Transverse colon (tissue), 4 donors: Measurements from ENCODE around the gene ATAD1. TPM values are rescaled to one million over a fixed set of nuclear protein-coding genes. Genes with fewer than 3 reads are reported as not detected.

Source experiments
- DNase-seq: peaks from one replicate; pipeline ENCODE4 v3.0.0-alpha.2; 2019
- H3K27ac ChIP-seq, 4 donors: fragments of 200-600 bp; sonication (generic); 2 replicates each; pipeline ENCODE4 v1.5.1; 2016 to 2018; ENCODE audit warnings: inconsistent platforms in 4 of 4
- H3K27me3 ChIP-seq: fragments of 200-600 bp; sonication (generic); 2 replicates; pipeline ENCODE4 v1.5.1; 2017; ENCODE audit warnings: inconsistent platforms
- H3K36me3 ChIP-seq, 4 donors: fragments of 200-600 bp; sonication (generic); 2 replicates each; pipeline ENCODE4 v1.5.1; 2017 to 2019; ENCODE audit warnings: inconsistent platforms in 4 of 4
- H3K4me1 ChIP-seq, 4 donors: fragments of 200-600 bp; sonication (generic); 2 replicates each; pipeline ENCODE4 v1.5.1; 2017 to 2020; ENCODE audit warnings: inconsistent platforms in 4 of 4
- H3K4me3 ChIP-seq, 4 donors: fragments of 200-600 bp; sonication (generic); 1 replicate in 1 of 4; 2 replicates in 3 of 4; pipeline versions ENCODE4 v1.5.1 to v1.6.1; 2017 to 2019; ENCODE audit warnings: inconsistent platforms in 4 of 4
- H3K9me3 ChIP-seq, 2 donors: fragments of 200-600 bp; sonication (generic); 2 replicates each; pipeline ENCODE4 v1.5.1; 2017 to 2019; ENCODE audit warnings: inconsistent platforms in 2 of 2
- EP300 ChIP-seq: sonication (generic); formaldehyde crosslinking; IDR thresholded peaks from one replicate; pipeline ENCODE4 v1.6.1; 2017; ENCODE audit warnings: antibody characterized with exemption, low read depth
- POLR2A ChIP-seq: fragments of 450-650 bp; IDR thresholded peaks from one replicate; pipeline ENCODE4 v1.6.1; 2016; ENCODE audit warnings: antibody characterized with exemption, mild to moderate bottlenecking, moderate library complexity
- POLR2AphosphoS5 ChIP-seq, 3 donors: sonication (generic); formaldehyde crosslinking; IDR thresholded peaks; one replicate each; pipeline ENCODE4 v1.6.1; 2016; ENCODE audit warnings: antibody characterized with exemption in 3 of 3
- WGBS, 2 donors: methylation state at CpG; one replicate each; pipeline ENCODE4 v1.1.5; 2018; ENCODE audit warnings: low coverage in 1 of 2; 5-methylcytosine and 5-hydroxymethylcytosine counted together
- in situ Hi-C, 4 donors: fragments of 200-750 bp; cut with MboI; loops; one replicate each; pipeline versions ENCODE4 v1.15.0 to v1.15.1; 2017; ENCODE audit warnings: low sequenced_read_pairs in 3 of 4, low pct_ligation_motif_present in 1 of 4, low pct_unique_long_range_greater_than_20kb in 1 of 4
- intact Hi-C: fragments of 100-400 bp; cut with DNase I; formaldehyde crosslinking; loops from one replicate; pipeline ENCODE4 v1.15.1; 2023; ENCODE audit warnings: low total_unique reads
- total RNA-seq, 4 donors: library from RNA; depleted of rRNA; stranded (reverse); fragments of >200 nt; gene quantifications; one replicate each; pipeline ENCODE4 v1.1.0, GENCODE V29; 2016
- TF ChIP-seq, protein P1 (sequence below), 5 experiments: fragments of 200-600 bp in 3 of 5; fragments of 450-650 bp in 2 of 5; sonication (generic) in 3 of 5; IDR thresholded peaks; 1 replicate in 2 of 5; 2 replicates in 3 of 5; pipeline ENCODE4 v1.5.1; 2016 to 2017; ENCODE audit warnings: antibody characterized with exemption in 5 of 5, inconsistent platforms in 3 of 5, mild to moderate bottlenecking in 2 of 5, moderate library complexity in 1 of 5

Gene ATAD1
- total RNA-seq, 4 donors from 2014 or later: 8.6 to 43.5 (median 35.8) TPM

DNA sequence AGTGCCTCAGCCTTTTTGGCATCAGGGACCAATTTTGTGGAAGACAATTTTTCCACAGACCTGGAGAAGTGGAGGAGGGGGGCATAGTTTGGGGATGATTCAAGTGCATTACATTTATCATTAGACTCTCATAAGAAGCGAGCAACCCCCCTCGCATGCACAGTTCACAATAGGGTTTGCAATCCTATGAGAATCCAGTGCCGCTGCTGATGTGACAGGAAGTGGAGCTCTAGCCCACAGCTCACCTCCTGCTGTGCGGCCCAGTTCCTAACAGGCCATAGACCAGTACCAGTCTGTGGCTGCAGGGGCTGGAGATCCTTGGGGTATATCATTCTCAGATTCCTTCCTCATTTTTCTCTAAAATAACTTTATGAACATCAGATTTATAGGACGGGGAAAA lies 50.8 kb downstream of the ATAD1 start:
- no peak overlapping the region for H3K27ac ChIP-seq
- H3K27me3 ChIP-seq: no peaks in the 10 kb centered on the region
- 88 to 96% methylated on average over 4 to 5 of the region's 5 CpGs for WGBS, 2 donors
- intact Hi-C loops: no loop called here
- peaks cover 0 to 37% (median 2%) of the 10 kb centered on the region in 4 donors for H3K36me3 ChIP-seq
- TF ChIP-seq, protein P1, sequence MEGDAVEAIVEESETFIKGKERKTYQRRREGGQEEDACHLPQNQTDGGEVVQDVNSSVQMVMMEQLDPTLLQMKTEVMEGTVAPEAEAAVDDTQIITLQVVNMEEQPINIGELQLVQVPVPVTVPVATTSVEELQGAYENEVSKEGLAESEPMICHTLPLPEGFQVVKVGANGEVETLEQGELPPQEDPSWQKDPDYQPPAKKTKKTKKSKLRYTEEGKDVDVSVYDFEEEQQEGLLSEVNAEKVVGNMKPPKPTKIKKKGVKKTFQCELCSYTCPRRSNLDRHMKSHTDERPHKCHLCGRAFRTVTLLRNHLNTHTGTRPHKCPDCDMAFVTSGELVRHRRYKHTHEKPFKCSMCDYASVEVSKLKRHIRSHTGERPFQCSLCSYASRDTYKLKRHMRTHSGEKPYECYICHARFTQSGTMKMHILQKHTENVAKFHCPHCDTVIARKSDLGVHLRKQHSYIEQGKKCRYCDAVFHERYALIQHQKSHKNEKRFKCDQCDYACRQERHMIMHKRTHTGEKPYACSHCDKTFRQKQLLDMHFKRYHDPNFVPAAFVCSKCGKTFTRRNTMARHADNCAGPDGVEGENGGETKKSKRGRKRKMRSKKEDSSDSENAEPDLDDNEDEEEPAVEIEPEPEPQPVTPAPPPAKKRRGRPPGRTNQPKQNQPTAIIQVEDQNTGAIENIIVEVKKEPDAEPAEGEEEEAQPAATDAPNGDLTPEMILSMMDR (IDR thresholded peaks at IDR 0.05): no peak
- no peak for TF ChIP-seq POLR2AphosphoS5 (IDR thresholded peaks at IDR 0.05)
- no peak for TF ChIP-seq POLR2A
- TF ChIP-seq EP300: no peak
- in situ Hi-C loops: loop anchor here in 1 of 4 donors (10.0 kb wide), 1 partner anchor 122 kb away; no protein-coding TSS in a partner anchor
- H3K4me1 ChIP-seq: no peaks in the 10 kb centered on the region
- no peak overlapping the region for H3K4me3 ChIP-seq
- DNase-seq: no peak
- no peaks in the 10 kb centered on the region for H3K9me3 ChIP-seq

DNA sequence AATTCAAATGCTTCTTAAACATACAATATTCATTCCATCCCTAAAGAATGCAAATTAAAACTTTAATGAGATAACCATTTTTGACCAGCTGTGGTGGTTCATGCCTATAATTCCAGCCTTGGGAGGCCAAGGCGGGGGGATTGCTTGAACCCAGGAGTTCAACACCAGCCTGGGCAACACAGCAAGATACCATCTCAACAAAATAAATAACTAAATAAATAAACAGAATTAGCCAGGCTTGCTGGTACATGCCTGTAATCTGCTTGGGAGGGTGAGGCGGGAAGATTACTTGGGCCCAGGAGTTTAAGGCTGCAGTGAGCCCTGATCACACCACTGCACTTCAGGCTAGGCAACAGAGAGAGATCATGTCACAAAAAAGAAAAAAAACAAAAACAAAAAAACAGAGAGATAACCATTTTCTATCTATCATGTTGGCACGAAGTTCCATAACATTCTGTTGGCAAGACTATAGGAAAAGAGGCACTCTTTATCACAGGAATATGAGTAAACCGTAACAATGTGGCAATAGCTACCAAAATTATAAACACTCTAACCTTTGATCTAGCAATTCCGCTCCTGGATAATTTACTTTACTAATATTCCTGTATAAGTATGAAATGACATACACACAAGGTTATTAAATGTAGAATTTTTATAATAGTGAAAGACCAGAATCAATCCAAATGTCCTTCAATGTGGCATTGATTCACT lies 52.2 kb downstream of the ATAD1 start:
- DNase-seq: no peak
- H3K36me3 ChIP-seq: peaks cover 0 to 37% (median 2%) of the 10 kb centered on the region in 4 donors
- no peak overlapping the region for H3K4me3 ChIP-seq
- no peak overlapping the region for H3K27ac ChIP-seq
- H3K4me1 ChIP-seq: no peaks in the 10 kb centered on the region
- no peak for TF ChIP-seq EP300
- TF ChIP-seq POLR2AphosphoS5 (IDR thresholded peaks at IDR 0.05): no peak
- TF ChIP-seq POLR2A: no peak
- TF ChIP-seq, protein P1 (IDR thresholded peaks at IDR 0.05): no peak
- H3K9me3 ChIP-seq: no peaks in the 10 kb centered on the region
- H3K27me3 ChIP-seq: no peaks in the 10 kb centered on the region
- in situ Hi-C loops: loop anchor here in 1 of 4 donors (10.0 kb wide), 1 partner anchor 121 kb away; no protein-coding TSS in a partner anchor
- intact Hi-C loops: no loop called here
- WGBS, 2 donors: 88 to 95% methylated on average over 4 to 5 of the region's 5 CpGs

DNA sequence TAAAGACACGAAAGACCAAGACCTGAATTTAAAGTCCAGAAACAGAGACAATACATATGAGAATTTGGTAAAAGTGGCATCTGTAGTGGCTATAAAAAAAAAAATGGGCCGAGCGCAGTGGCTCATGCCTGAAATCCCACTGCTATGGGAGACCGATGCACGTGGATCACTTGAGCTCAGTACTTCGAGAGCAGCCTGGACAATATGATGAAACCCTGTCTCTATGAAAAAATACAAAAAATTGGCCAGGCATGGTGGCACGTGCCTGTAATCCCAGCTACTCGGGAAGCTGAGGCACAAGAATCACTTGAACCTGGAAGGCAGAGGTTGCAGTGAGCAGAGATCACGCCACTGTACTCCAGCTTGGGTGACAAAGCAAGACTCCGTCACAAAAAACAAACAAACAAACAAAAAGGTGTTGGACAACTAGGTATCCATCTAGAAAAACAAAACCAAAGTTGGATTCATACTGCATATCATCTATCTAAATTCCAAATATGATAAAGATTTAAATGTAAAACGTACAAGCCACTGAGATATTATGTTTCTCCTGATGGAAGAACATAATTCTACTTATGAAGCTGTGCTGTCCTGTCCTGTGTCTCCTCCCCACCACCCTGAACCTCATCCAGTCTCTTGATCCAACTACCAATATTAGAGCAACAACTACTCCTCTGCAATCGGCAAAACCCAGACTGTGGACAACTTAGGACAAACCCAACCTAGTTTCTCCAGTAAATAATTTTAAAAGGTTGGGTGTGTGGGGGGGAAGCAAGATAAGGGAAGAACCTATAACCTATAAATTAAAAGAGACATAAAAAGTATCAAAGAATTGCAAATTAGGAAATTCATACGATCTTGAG lies 53.7 kb downstream of the ATAD1 start:
- no peak for TF ChIP-seq POLR2A
- TF ChIP-seq POLR2AphosphoS5 (IDR thresholded peaks at IDR 0.05): no peak
- TF ChIP-seq, protein P1 (IDR thresholded peaks at IDR 0.05): no peak
- no peak for TF ChIP-seq EP300
- 89 to 94% methylated on average over 6 to 13 of the region's 13 CpGs for WGBS, 2 donors
- H3K27me3 ChIP-seq: no peaks in the 10 kb centered on the region
- H3K4me3 ChIP-seq: no peak overlapping the region
- no peak overlapping the region for H3K27ac ChIP-seq
- no peak for DNase-seq
- no peaks in the 10 kb centered on the region for H3K4me1 ChIP-seq
- in situ Hi-C loops (loop anchor here in 1 of 4 donors (10.0 kb wide), 1 partner anchor 120 kb away; no protein-coding TSS in a partner anchor), intact Hi-C loops (no loop called here)
- H3K36me3 ChIP-seq: peaks cover 0 to 29% (median 7%) of the 10 kb centered on the region in 4 donors
- H3K9me3 ChIP-seq: no peaks in the 10 kb centered on the region
